ENCODE data around the gene KIAA1143.

KIAA1143 gene

GRCh38 chr3:44761101-44761423, 357 bp downstream of the KIAA1143 start:
- peak overlapping the region; percentile 49 for H3K27ac ChIP-seq (ENCODE audit: low read length)
- H3K27me3 ChIP-seq (ENCODE audit: control insufficient read depth in 1 of 2, insufficient read depth in 2 of 2, low read length in 2 of 2), result no peaks in the 10 kb centered on the region
- H3K9ac ChIP-seq (ENCODE audit: low read length in 2 of 2), result peak overlapping the region; percentile 72 to 92
- H3K4me1 ChIP-seq (ENCODE audit: control insufficient read depth, insufficient read depth, low read length), result peaks cover 12% of the 10 kb centered on the region
- no peaks in the 10 kb centered on the region for H3K9me3 ChIP-seq (ENCODE audit: control insufficient read depth in 2 of 2, low read length in 2 of 2)
- H3K4me3 ChIP-seq (ENCODE audit: low read length in 2 of 2), result peak overlapping the region; percentile 92 to 94
- peaks cover 0 to 4% of the 10 kb centered on the region in 2 donors for H3K36me3 ChIP-seq (ENCODE audit: control insufficient read depth in 2 of 2, insufficient read depth in 2 of 2, low read length in 2 of 2)

- H3K4me1 ChIP-seq (ENCODE audit: control insufficient read depth, insufficient read depth, low read length), result peaks cover 2% of the 10 kb centered on the region
- no peak overlapping the region for H3K27ac ChIP-seq (ENCODE audit: low read length)
- no peak overlapping the region for H3K4me3 ChIP-seq (ENCODE audit: low read length in 2 of 2)
- H3K36me3 ChIP-seq (ENCODE audit: control insufficient read depth in 2 of 2, insufficient read depth in 2 of 2, low read length in 2 of 2), result peaks cover 36 to 37% of the 10 kb centered on the region in 2 donors
- no peaks in the 10 kb centered on the region for H3K27me3 ChIP-seq (ENCODE audit: control insufficient read depth in 1 of 2, insufficient read depth in 2 of 2, low read length in 2 of 2)
- H3K9me3 ChIP-seq (ENCODE audit: control insufficient read depth in 2 of 2, low read length in 2 of 2), result peaks cover 40 to 42% of the 10 kb centered on the region in 2 donors
- no peak overlapping the region for H3K9ac ChIP-seq (ENCODE audit: low read length in 2 of 2)
Observed at GRCh38 chr3:44734646-44735168, 26.7 kb downstream of the KIAA1143 start.

- H3K9me3 ChIP-seq (ENCODE audit: control insufficient read depth in 2 of 2, low read length in 2 of 2), result peaks cover 18 to 34% of the 10 kb centered on the region in 2 donors
- peak within 1 kb of the TSS; percentile 87 to 96 for H3K4me3 ChIP-seq (ENCODE audit: low read length in 2 of 2)
- no peaks in the 10 kb centered on the region for H3K27me3 ChIP-seq (ENCODE audit: control insufficient read depth in 1 of 2, insufficient read depth in 2 of 2, low read length in 2 of 2)
- H3K27ac ChIP-seq (ENCODE audit: low read length), result peak within 1 kb of the TSS; percentile 12
- H3K36me3 ChIP-seq (ENCODE audit: control insufficient read depth in 2 of 2, insufficient read depth in 2 of 2, low read length in 2 of 2), result peaks cover 26 to 27% of the 10 kb centered on the region in 2 donors
- peak within 1 kb of the TSS; percentile 81 to 87 for H3K9ac ChIP-seq (ENCODE audit: low read length in 2 of 2)
- peaks cover 6% of the 10 kb centered on the region for H3K4me1 ChIP-seq (ENCODE audit: control insufficient read depth, insufficient read depth, low read length)
Observed at GRCh38 chr3:44729384-44729910, 32.0 kb downstream of the KIAA1143 start, which contains the start of gene ZNF501. TSS of gene ZNF501 (plus strand) at chr3:44729635. CDS start at chr3:44734422, 4,787 bp downstream.

DNA sequence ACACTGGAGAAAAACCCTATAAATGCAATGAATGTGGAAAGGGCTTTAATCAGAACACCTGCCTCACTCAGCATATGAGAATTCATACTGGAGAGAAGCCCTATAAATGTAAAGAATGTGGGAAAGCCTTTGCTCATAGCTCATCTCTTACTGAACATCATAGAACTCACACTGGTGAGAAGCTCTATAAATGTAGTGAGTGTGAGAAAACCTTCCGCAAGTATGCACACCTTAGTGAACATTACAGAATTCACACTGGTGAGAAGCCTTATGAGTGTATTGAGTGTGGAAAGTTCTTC, 39.4 kb downstream of the KIAA1143 start:
- H3K27me3 ChIP-seq (ENCODE audit: control insufficient read depth in 1 of 2, insufficient read depth in 2 of 2, low read length in 2 of 2), result no peaks in the 10 kb centered on the region
- H3K27ac ChIP-seq (ENCODE audit: low read length), result no peak overlapping the region
- peaks cover 37 to 44% of the 10 kb centered on the region in 2 donors for H3K36me3 ChIP-seq (ENCODE audit: control insufficient read depth in 2 of 2, insufficient read depth in 2 of 2, low read length in 2 of 2)
- H3K9ac ChIP-seq (ENCODE audit: low read length in 2 of 2), result no peak overlapping the region
- H3K4me1 ChIP-seq (ENCODE audit: control insufficient read depth, insufficient read depth, low read length), result no peaks in the 10 kb centered on the region
- H3K9me3 ChIP-seq (ENCODE audit: control insufficient read depth in 2 of 2, low read length in 2 of 2), result peaks cover 50 to 59% of the 10 kb centered on the region in 2 donors
- H3K4me3 ChIP-seq (ENCODE audit: low read length in 2 of 2), result peak overlapping the region in 1 of 2 donors; percentile 18

- no peaks in the 10 kb centered on the region for H3K4me1 ChIP-seq (ENCODE audit: control insufficient read depth, insufficient read depth, low read length)
- peaks cover 52 to 61% of the 10 kb centered on the region in 2 donors for H3K9me3 ChIP-seq (ENCODE audit: control insufficient read depth in 2 of 2, low read length in 2 of 2)
- H3K27me3 ChIP-seq (ENCODE audit: control insufficient read depth in 1 of 2, insufficient read depth in 2 of 2, low read length in 2 of 2), result no peaks in the 10 kb centered on the region
- H3K4me3 ChIP-seq (ENCODE audit: low read length in 2 of 2), result peak overlapping the region in 1 of 2 donors; percentile 18
- peaks cover 37 to 44% of the 10 kb centered on the region in 2 donors for H3K36me3 ChIP-seq (ENCODE audit: control insufficient read depth in 2 of 2, insufficient read depth in 2 of 2, low read length in 2 of 2)
- H3K27ac ChIP-seq (ENCODE audit: low read length), result no peak overlapping the region
- H3K9ac ChIP-seq (ENCODE audit: low read length in 2 of 2), result no peak overlapping the region
Observed at GRCh38 chr3:44721231-44722102, 40.0 kb downstream of the KIAA1143 start.

DNA sequence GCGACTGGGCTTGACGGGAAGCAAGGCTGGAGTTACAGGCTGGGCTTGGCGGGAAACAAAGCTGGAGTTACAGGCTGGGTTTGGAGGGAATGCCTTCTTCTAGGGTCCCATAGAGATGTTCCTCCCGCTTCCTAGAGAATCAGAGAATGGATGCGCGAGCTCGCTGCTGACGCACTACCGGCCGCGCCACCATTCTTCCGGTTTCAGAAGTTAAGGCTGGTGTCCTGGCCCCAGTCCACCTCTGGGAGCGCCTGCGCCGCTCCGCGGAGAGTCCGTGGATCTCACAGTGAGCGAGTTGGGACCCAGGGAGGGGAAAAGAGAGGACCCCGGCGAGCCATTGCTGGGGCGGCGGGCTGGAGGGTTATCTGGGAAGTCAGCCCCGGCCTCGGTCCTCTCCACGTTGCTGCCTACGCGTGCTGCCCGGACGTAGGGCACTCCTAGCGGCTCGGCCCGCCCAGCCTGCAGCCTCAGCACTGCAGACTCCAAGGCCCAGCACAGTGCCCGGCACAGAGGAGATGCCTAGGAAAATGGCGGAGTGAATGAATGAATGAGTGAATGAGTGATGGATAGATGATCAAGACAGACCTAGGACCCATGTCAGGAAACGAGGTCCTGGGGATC, 48.9 kb downstream of the KIAA1143 start, which contains the start of gene ZNF502:
TSS of gene ZNF502 (plus strand) at position 206 of the 621 bp plus-strand sequence. CDS start 7,602 bp downstream, outside the sequence.
- Histone ChIP-seq H3K4me3 (ENCODE audit: low read length in 2 of 2) (peak within 1 kb of the TSS; percentile 96 to 97), H3K4me1 (ENCODE audit: control insufficient read depth, insufficient read depth, low read length) (peaks cover 7% of the 10 kb centered on the region), H3K36me3 (ENCODE audit: control insufficient read depth in 2 of 2, insufficient read depth in 2 of 2, low read length in 2 of 2) (no peaks in the 10 kb centered on the region), H3K27ac (ENCODE audit: low read length) (peak within 1 kb of the TSS; percentile 69), H3K27me3 (ENCODE audit: control insufficient read depth in 1 of 2, insufficient read depth in 2 of 2, low read length in 2 of 2) (peaks cover 0 to 2% of the 10 kb centered on the region in 2 donors), H3K9ac (ENCODE audit: low read length in 2 of 2) (peak within 1 kb of the TSS; percentile 86 to 87), H3K9me3 (ENCODE audit: control insufficient read depth in 2 of 2, low read length in 2 of 2) (peaks cover 2 to 4% of the 10 kb centered on the region in 2 donors)

Data from stomach smooth muscle (tissue), 2 donors.